HT-29 (cell line): ENCODE results near the gene LMNA. TPM values are rescaled to one million over a fixed set of nuclear protein-coding genes. Genes with fewer than 3 reads are reported as not detected.
"Not testable (repeated sequence)": the region's sequence is repeated elsewhere in the genome, so short reads cannot be mapped to it uniquely, and the experiment has no call there.

Source experiments
- DNase-seq: peaks from one replicate; pipeline ENCODE4 v3.0.0-alpha.2; 2015; ENCODE audit warnings: low spot score
- total RNA-seq: library from RNA; depleted of rRNA; stranded (reverse); fragments of >200 nt; shearing (Covaris generic); gene quantifications from 2 replicates; pipeline ENCODE4 v1.2.3, GENCODE V29; 2014

LMNA gene
- total RNA-seq, 1 experiment from 2014 or later, result 1,664 TPM

DNA sequence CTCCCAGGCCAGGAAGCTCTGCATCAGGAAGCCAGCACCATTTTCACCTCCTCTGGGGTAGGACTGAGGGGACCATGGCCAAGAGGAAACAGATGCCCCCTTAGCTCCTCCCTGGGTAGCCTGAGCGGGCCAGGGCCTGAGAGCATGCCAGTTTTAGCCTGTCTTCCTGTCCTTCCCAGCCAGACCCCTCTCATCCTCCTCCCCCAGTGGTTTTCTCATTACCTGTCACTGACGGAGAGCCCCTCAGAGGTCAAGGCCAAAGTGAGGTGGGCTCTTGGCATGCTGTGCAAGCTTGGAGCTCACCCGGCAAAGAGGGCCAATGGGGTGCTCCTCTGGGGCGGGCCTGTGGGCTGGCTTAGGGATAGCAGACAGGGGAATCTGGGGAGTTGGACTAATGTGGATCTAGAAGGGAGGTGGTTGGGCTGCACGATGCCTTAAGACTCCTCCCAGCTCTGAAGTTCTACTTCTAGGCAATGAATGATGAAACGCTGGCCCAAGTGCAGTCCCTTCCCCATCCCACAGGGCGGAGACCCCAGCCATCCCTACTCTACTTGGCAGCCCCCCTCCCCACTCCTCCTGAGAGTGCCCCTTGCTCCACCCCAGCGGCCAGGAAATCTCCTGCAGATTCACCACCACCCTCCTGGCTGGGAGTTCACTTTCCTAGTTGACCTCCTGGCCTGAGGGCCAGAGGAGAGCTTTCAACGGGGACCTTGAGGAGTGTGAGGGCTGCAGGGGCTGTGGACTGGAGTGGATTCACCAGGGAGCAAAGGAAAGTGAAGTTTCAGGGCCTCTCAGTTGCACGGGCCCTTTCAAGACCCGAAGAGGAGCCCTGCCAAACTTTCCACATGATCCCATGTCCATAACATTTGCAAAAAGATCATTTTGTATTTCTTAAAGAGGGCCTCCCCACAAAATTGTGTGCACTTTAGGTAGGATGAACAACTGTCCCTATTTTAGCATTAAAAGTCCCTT is 9.4 kb upstream of the LMNA start:
- DNase-seq, result peak; percentile 78

DNA sequence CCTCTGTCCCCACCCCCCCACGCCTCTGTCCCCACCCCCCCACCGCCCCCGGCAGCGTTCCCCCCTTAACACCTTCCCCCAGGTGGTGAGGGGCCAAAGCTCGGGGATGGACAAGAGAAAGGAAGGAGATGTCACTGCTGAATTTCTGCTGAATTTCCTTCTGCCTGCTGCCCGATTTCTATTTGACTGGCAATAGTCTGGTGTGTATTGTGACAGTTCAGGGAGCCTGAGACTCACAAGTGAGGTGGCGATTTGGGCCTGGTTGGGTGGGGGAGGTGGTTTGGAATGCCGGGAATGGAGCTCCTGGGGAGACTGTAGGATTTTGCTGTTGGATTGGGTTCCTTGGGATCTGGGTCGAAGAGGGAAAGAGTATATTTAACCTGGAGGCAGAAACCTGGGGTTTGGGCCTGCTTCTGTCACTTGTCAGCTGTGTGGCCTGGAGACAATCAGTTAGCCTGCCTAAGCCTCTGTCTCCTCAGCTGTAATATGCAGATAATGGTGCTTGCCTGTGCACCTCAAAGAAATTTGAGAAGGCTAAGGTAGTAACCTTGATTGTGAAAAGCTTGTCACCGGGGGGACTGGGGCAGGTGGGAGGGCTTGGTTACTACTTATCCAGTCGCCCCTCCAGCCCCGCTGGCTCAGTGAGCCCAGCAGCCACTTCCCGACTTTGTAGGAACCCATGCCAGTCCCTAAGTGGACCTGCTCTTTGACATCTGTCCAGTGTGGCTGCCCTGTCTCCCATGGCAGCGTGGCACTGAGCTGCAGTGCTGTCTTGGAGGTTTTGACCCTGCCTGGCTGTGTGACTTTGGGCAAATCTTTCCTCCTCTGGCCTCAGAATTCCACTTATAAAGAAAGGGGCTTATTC is 7.7 kb upstream of the LMNA start:
- DNase-seq, result peak; percentile 55

DNA sequence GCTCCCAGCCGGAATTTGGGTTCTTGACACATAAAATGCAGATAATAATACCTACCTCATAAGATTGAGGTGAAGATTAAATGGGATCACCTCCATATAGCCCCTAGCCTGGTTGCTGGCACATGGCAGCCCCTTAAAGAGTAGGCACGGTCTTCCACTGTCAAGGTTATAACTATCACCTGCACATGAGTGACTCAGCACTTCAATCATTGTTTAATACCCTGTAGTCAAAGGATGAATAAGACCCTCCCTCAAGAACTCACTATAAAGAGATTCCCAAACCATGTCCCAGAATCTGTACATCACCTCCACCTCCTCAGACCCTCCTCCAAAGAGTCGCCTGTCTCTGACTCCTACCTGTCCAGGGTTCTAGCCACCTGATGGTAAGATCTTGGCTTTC is 6.5 kb upstream of the LMNA start:
- DNase-seq, result no peak

DNA sequence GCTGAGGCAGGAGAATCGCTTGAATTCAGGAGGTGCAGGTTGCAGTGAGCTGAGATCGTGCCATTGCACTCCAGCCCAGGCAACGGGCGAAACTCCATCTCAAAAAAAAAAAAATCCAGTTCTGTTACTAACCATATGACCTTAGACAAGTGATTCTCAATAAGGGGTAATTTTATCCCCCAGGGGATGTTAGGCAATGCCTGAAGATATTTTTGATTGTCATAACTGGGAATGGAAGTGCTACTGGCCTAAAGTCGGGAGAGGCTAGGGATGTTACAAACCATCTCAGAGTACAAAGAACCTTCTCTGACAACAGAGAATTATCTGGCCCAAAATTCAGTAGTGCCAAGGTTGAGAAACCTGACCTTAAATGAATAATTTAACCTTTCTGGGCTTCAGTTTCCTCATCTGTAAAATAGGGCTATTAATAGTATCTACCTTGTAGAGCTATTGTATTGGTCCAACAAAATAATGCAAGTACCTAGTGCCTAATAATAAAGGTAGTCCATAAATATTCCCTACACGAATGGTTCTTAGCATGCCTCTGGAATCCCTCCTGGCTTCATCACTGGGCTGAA is 5.8 kb upstream of the LMNA start:
- no peak for DNase-seq

DNA sequence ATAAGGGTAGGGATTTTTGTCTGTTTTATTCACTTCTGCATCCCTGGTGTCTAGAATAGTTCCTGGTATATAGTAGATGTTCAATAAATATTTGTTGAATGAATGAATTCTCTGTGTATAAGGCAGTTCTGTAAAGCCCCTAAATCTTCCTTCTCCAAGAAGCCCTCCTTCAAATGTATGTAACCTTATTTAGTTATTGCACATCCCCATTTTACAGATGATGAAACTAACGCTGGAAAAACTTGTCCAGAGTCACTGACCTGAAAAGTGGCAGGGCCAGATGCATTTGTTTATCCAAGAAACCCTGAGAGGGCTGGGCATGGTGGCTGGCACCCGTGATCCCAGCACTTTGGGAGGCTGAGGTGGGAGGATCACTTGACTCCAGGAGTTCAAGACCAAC is 4.3 kb upstream of the LMNA start:
- DNase-seq, result no peak

DNA sequence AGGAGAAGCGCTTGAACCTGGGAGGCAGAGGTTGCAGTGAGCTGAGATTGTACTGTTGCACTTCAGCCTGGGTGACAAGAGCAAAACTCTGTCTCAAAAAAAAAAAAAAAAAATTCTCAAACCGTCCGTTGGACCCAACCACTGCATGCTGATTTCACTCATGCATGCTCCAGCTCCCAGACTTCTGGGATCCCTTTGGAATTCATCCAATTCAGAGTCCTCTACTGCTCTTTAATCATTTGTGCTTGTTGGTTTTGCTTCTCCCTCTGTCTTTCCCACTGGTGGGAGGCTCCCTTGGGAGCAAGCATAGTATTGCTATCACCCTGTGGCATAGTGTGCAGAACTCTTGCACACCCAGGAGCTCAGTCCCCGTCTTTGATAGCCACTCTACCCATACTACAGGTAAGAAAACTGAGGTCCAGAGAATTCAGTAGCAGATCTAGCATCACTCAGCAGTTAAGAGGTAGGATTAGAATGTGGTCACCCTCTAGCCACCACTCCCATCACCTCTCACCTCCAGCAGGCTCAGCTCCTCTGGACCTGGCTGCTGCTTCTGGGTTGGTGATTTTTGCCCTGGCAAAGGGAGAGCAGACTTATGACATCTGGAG is 3.1 kb upstream of the LMNA start:
- no peak for DNase-seq

DNA sequence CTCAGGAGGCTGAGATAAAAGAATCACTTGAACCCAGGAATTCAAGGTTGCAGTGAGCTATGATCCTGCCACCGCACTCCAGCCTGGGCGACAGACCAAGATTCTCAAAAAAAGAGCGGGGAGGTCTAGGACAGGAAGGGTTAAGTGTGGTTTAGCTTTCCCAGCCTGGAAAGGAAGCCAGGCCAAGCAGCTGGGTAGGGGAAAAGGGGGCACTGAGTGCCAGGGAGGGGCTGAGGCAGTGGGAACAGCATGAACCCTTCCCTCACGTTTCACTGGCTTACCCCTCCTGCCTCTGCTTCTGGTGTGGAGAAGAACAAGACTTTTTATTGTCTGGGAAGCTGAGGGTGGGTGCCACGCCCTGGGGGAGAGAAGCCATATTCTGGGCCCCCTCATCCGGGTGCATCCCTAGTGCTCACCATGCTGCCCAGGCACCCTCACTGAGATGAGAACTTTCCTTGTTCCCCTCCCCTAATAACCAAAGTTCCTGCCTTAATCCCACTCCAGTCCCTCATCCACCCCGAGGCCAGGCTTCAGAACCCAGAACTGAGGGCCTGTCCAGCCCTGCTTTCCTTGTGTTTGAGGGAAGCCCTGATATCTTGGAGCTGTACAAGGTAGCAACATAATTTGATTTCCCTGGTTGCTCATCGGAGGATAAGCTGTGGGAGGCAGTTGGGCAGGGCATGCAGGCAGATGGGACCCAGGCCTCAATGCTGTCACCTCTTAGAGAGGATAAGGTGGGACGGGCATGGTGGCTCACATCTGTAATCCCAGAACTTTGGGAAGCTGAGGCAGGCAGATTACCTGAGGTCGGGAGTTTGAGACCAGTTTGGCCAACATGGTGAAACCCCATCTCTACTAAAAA is 2.0 kb upstream of the LMNA start:
- DNase-seq, result no peak

DNA sequence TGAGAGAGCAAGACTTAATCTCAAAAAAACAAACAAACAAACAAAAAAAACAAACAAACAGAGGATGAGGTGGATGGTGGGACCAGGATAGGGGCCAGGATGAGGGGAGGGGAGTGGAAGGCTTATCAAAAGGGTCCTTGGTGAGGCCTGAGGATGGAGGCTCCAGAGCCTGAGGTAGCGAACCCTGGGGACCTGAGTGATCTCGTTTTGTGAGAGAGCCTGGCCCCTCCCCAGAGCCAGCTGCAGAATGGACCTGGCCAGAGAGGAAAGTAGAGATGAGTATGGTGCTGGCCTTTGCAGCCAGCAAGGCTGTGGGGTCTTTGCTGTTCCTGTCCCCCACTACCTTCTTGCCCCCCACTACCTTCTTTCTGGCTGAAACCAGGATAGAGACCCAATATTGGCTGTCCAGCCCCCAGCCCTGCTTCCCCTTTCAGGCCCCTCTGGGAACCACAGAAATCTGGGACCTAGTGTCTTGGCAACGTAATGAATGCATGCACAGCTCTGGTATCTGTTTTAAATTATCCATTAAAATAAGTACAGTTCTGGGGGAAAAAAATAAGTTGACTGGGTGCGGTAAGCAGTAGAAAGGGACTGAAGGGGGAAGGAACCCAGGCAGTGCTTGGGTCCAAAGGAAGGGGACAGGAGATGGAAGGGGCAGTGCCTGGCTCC is 1.1 kb upstream of the LMNA start:
- no peak for DNase-seq

DNA sequence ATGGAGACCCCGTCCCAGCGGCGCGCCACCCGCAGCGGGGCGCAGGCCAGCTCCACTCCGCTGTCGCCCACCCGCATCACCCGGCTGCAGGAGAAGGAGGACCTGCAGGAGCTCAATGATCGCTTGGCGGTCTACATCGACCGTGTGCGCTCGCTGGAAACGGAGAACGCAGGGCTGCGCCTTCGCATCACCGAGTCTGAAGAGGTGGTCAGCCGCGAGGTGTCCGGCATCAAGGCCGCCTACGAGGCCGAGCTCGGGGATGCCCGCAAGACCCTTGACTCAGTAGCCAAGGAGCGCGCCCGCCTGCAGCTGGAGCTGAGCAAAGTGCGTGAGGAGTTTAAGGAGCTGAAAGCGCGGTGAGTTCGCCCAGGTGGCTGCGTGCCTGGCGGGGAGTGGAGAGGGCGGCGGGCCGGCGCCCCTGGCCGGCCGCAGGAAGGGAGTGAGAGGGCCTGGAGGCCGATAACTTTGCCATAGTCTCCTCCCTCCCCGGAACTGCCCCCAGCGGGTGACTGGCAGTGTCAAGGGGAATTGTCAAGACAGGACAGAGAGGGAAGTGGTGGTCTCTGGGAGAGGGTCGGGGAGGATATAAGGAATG is 505 bp downstream of the LMNA start:
- DNase-seq, result no peak

DNA sequence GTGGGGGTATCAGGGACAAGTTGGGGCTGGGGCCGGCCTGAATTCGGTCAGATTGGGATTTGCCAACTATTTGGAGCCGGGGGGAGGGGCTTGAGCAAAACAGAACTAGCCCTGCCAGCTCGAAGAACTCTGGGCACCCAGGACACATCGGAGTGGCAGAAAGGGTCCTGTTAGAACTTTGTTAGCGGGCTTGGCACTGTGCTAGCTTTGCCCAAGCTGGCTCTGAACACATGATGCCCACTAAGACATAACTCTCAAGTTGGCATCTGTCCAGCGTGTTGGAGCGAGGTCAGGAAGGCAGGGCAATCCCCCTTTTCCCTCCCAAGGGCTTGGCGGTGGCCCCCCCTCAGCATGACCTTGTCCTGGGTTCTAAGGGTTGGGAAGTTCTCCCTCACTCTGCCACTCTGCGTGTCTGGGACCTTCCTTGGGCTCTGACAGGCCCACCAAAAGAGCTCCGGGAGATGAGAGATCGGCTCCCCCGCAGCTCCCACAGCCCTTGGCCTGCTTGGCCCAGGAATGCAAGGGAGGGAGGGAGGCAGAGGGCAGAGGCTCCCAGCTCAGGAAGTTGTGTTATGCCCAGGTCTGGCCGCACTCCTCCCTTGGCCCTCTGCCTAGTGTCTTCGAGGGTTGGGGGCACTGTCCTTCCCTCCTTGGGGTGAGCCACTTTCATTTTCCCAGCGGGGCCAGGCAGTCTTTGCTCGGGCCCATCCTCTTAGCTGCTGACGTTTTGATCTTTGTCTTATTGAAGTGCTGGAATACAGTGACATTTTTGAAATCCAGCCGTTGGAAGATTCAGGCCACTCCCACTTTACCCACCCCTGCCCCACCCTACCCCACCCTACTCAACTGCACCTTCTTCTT is 1.2 kb downstream of the LMNA start:
- peak; percentile 87 for DNase-seq

DNA sequence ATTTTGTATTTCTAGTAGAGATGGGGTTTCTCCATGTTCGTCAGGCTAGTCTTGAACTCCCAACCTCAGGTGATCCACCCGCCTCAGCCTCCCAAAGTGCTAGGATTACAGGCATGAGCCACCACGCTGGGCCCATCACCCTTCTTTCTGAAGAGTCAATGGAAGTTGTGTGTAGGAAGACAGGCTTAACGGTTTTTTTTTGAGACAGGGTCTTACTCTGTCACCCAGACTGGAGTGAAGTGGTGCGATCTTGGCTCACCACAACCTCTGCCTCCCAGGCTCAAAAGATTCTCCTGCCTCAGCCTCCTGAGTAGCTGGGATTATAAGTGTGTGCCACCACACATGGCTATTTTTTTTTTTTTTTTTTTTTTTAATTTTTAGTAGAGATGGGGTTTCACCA is 2.2 kb downstream of the LMNA start:
- DNase-seq, result peak; percentile 50

DNA sequence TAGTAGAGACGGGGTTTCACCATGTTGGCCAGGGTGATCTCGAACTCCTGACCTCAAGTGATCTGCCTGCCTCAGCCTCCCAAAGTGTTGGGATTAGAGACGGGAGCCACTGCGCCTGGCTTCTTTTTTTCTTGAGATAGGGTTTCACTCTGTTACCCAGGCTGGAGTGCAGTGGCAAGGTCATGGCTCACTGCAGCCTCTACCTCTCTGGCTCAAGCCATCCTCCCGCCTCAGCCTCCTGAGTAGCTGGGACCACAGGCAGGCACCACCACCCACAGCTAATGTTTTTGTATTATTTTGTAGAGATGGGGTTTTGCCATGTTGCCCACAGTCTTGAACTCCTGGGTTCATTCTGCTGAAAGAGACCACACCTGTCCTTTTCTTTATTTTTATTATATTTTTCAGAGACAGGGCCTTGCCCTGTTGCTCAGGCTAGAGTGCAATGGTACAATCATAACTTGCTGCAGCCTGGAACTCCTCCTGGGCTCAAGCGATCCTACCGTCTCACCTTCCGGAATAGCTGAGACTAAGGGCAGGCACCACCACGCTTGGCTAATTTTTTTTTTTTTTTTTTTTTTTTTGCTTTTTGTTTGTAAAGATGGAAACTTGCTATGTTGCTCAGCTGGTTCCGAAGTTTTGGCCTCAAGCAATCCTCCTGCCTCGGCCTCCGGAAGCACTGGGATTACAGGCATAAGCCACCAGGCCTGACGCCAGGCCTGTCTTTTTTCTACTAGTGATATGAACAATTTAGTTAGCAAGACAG is 3.1 kb downstream of the LMNA start:
- no peak for DNase-seq

DNA sequence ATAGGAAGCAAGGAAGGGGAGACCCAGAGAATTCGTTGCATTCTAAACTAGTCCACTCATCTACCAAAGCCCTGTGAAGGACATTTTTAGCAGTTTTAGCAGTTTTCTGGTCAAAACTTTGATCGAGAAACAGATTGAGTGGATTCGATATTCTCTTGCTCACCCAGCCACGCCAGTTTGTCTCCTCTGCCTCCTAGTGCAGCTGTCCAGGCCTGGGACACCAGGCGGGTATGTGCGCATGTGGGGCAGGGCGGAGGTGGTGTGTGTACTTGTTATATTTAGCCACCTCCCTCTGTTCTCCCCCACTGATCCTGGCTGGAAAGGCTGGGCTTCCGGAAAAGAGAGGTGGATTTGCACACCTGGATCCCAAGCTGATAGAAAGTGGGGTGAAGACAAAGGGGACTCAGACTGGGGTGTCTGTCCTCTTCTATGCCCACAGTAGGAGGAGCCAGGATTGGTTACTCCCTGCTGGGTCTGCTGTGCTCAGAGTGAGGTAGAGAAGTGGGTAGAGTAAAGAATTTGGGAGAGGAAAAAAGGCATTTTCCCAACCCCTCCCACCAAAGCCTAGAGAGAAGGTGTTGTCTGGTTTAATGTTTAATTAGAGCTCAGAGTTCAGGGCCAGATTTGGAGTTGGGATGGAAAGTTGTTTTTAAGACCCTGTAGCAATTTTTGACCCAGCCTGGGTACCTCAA is 3.8 kb downstream of the LMNA start:
- DNase-seq, result peak; percentile 83

DNA sequence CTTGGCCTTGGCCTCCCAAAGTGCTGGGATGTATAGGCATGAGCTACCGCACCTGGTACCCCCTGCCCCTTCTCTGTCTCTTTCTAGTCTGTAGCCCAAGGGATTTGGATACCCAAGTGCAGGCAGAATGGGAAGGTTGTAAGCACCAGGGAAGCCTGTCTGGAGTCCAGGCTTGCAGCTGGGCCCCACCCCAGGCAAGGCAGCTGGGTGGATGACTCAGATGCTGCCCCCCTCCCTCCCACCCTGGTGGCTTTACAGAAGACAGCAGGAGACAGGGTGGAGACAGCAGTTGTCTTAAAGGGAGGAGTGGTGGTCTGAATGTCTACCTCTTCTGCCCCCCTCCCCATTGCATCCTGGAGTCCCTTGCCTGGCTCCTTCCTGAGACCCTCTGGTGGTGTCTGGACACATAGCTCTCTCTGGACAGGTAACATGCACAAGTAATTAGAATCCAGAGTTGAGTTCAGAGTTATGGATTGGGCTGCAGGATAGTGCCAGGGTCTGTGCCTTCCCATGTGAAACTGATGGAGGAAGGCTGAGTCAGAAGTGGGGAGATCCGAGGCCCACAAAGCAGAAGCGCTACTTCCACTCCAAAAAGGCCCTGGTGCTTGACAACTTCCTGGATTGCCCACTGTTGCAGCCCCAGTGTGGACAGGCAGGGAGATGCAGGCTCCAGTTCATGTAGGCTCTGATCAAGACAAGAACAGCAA is 5.1 kb downstream of the LMNA start:
- DNase-seq, result peak; percentile 70

DNA sequence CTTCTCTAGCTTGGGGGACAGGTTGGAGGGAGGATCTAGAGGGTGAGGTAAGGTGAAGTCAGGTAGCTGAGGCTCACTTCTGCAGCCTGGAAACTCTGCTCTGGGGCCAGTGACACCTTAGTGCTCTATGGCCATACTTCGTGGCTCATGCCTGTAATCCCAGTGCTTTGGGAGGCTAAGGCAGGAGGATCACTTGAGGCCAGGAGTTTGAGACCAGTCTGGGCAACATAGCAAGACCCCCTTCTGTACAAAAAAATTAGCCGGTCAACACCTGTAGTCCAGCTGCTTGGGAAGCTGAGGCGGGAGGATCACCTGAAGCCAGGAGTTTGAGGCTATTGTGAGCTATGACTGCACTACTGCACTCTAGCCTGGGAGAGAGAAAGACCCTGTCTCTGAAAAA is 5.8 kb downstream of the LMNA start:
- DNase-seq, result no peak

DNA sequence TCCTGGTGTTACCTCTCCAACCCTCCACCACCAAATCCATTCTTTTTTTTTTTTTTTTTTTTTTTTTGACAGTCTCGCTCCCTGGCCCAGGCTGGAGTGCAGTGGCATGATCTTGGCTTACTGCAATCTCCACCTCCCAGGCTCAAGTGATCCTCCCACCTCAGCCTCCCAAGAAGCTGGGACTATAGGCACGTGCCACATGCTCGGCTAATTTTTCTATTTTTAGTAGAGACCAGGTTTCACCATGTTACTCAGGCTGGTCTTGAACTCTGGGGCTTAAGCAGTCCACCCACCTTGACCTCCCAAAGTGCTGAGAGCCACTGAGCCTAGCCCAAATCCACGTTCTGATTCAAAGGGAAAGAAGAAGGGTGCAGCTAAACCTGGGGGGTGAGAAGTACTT is 6.5 kb downstream of the LMNA start:
- DNase-seq, result not testable (repeated sequence)

DNA sequence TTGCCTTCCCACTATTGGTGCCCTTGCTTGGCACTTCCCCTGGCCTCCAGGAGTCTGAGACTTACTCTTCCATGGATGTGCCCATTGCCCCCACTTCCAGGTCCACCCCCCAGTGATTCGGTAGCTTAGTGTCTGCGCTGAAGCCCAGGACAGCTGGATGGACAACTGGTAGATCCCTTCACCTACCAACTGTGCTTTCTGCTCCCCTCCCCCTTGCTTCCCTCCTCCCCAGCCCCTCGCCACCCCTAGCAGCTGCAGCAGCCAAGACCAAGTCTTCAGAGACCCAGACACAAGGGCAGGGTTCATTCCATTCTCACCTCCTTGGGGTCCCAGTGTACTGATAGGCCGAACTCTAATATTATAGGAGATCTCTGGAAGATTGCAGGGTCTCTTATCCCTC is 6.9 kb downstream of the LMNA start:
- DNase-seq, result peak; percentile 47
